ENCODE data around the gene CHRNA4.

The CHRNA4 gene

GRCh38 chr20:63362436-63363009 lies 1.4 kb upstream of the CHRNA4 start:
- no peak for DNase-seq

GRCh38 chr20:63361519-63362435 lies 628 bp upstream of the CHRNA4 start:
- DNase-seq, result no peak

GRCh38 chr20:63359937-63360849 lies 956 bp downstream of the CHRNA4 start:
- DNase-seq, result no peak

GRCh38 chr20:63359164-63359934 lies 1.8 kb downstream of the CHRNA4 start:
- DNase-seq, result no peak

- DNase-seq, result no peak
Measured at GRCh38 chr20:63357921-63358905, 2.9 kb downstream of the CHRNA4 start.

GRCh38 chr20:63356931-63357879 lies 3.9 kb downstream of the CHRNA4 start:
- DNase-seq, result no peak

GRCh38 chr20:63356511-63356910 lies 4.6 kb downstream of the CHRNA4 start:
- DNase-seq, result no peak

- no peak for DNase-seq
Measured at GRCh38 chr20:63355781-63356295, 5.3 kb downstream of the CHRNA4 start.

GRCh38 chr20:63354636-63355350 lies 6.4 kb downstream of the CHRNA4 start:
- no peak for DNase-seq

- DNase-seq, result no peak
Measured at GRCh38 chr20:63352811-63353221, 8.3 kb downstream of the CHRNA4 start.

GRCh38 chr20:63351811-63352591 lies 9.1 kb downstream of the CHRNA4 start:
- DNase-seq, result peak; percentile 80

GRCh38 chr20:63351326-63351700 lies 9.8 kb downstream of the CHRNA4 start:
- no peak for DNase-seq

GRCh38 chr20:63350597-63351325 lies 10.4 kb downstream of the CHRNA4 start:
- no peak for DNase-seq

GRCh38 chr20:63350196-63350595 lies 11.0 kb downstream of the CHRNA4 start:
- DNase-seq, result no peak

GRCh38 chr20:63349516-63349895 lies 11.6 kb downstream of the CHRNA4 start:
- no peak for DNase-seq

- no peak for DNase-seq
Measured at GRCh38 chr20:63348828-63349515, 12.2 kb downstream of the CHRNA4 start.

Measured in left hindlimb (tissue), 1 donor.